ENCODE measurements around the gene FAM149A. TPM values are rescaled to one million over a fixed set of nuclear protein-coding genes. Genes with fewer than 3 reads are reported as not detected.
A peak's percentile ranks its signal among the peaks of the same experiment; 100 is the strongest.

The FAM149A gene
- total and polyA plus RNA-seq, 10 donors = 0.61 to 7.3 (median 3.2) TPM

- 91 to 95% (median 92%) methylated on average over 11 of the region's 11 CpGs for WGBS, 5 donors
- intact Hi-C loops (cut with DNase I; ENCODE audit: low total_unique reads) = loop anchor here (5.0 kb wide), 1 partner anchor 63 kb away; no protein-coding TSS in a partner anchor
- no peak for DNase-seq
- Histone ChIP-seq H3K36me3 (no peaks in the 10 kb centered on the region), H3K27ac (no peak overlapping the region), H3K9me3 (no peaks in the 10 kb centered on the region), H3K27me3 (replicated peaks in 1 of 7) (peaks cover 0 to 5% (median 0%) of the 10 kb centered on the region in 7 donors), H3K4me1 (peaks cover 0 to 6% (median 0%) of the 10 kb centered on the region in 6 donors), H3K4me3 (no peak overlapping the region)
- TF ChIP-seq POLR2AphosphoS5 (IDR thresholded peaks at IDR 0.05) (no peak), CTCF (IDR thresholded peaks at IDR 0.05 in 8 of 11, conservative IDR thresholded peaks at IDR 0.05 in 3 of 11) (no peak), POLR2A (IDR thresholded peaks at IDR 0.05) (no peak)
Observed at GRCh38 chr4:186134861-186135260, 30.4 kb downstream of the FAM149A start.

DNA sequence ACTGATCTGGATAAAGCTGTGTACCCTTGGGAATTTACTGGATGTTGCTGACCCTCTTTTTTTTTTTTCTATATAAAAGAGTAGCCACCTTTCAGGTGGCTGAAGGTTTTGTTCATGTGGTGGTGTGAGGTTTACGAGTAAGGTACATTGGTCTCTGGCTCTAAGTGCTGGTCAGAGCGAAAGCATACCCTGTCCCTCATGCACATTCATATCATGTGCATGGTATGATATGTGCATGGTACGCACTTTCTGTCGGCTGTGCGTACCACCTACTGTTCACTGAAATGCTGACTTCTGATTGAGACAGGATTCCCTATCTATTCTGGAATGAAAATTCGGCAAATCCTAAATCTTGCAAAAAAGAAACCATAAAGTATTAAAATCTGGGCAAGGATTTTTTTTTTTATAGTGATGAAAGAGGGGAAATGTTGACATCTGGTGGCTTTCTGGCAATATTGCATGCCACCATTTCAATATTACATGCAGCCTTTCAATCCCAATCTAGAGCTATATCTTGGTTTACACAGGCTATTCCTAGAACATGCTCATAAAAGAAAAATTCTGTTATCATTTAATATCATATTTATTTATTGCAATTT lies 32.8 kb downstream of the FAM149A start:
- DNase-seq = no peak
- 60 to 74% (median 66%) methylated on average over 6 of the region's 6 CpGs for WGBS, 5 donors
- Histone ChIP-seq H3K27me3 (replicated peaks in 1 of 7) (peaks cover 0 to under 1% (median 0%) of the 10 kb centered on the region in 7 donors), H3K9me3 (no peaks in the 10 kb centered on the region), H3K4me3 (peak overlapping the region in 1 of 8 donors; percentile 41), H3K36me3 (no peaks in the 10 kb centered on the region), H3K27ac (no peak overlapping the region), H3K4me1 (peaks cover 0 to 6% (median 0%) of the 10 kb centered on the region in 6 donors)
- intact Hi-C loops (cut with DNase I; ENCODE audit: low total_unique reads) = loop anchor here (5.0 kb wide), 1 partner anchor 65 kb away; no protein-coding TSS in a partner anchor
- TF ChIP-seq CTCF (IDR thresholded peaks at IDR 0.05 in 8 of 11, conservative IDR thresholded peaks at IDR 0.05 in 3 of 11) (peak; percentile 30 to 73 (median 61)), POLR2A (IDR thresholded peaks at IDR 0.05) (no peak), POLR2AphosphoS5 (IDR thresholded peaks at IDR 0.05) (no peak)

DNA sequence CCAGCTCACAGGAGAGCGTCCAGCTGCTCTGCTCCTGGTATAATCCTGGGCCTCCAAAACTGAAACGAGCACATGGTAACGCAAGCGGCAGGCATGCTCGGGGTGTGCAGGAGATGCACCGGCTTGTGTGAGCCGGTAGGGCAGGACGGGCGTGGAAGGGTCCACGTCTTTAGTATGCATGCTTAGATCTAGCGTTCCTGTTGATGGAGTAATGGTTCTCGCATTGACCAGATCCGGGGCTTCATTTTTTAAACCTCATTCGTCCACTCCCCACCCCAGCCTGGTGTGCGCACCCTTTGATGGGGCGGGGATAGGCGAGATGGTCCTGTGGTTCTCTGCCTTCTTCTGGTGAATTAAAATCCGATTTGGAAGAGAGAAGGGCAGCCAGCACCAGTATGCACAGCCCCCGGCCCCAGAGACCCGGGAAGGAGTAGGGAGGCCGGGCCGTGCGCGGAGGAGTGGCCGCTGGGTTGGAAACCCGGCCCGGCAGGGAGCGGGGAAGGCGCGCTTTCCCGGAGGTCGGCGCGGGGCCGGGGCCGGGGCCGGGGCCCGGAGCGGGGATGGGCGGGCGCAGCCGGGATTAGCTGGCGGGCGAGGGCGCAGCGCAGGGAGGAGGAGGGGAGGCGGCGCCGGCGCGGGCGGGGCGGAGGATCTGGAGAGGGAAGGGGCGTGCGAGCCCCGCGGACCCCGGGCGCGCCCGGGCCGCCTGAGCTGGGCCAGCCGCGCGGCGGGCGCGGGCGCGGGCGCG lies 39.9 kb downstream of the FAM149A start:
- TF ChIP-seq CTCF (IDR thresholded peaks at IDR 0.05 in 8 of 11, conservative IDR thresholded peaks at IDR 0.05 in 3 of 11) (peak in 2 of 11 experiments; percentile 10 to 27), POLR2A (IDR thresholded peaks at IDR 0.05) (no peak), POLR2AphosphoS5 (IDR thresholded peaks at IDR 0.05) (peak in 1 of 3 donors; percentile 18)
- H3K27ac ChIP-seq = peak overlapping the region in 7 of 8 donors; percentile 36 to 76 (median 72)
- DNase-seq = no peak
- intact Hi-C loops (cut with DNase I; ENCODE audit: low total_unique reads) = no loop called here
- H3K27me3 ChIP-seq (replicated peaks in 1 of 7) = peaks cover 0 to 50% (median 14%) of the 10 kb centered on the region in 7 donors
- H3K4me1 ChIP-seq = peaks cover 0 to 19% (median 13%) of the 10 kb centered on the region in 6 donors
- WGBS, 5 donors = 1 to 6% (median 2%) methylated on average over 38 to 69 of the region's 72 CpGs
- H3K9me3 ChIP-seq = no peaks in the 10 kb centered on the region
- H3K36me3 ChIP-seq = no peaks in the 10 kb centered on the region
- peak overlapping the region; percentile 23 to 73 (median 42) for H3K4me3 ChIP-seq

All from spleen (tissue), 11 donors.